ENCODE measurements around the gene MINPP1. TPM values are rescaled to one million over a fixed set of nuclear protein-coding genes. Genes with fewer than 3 reads are reported as not detected.
"Not testable (repeated sequence)": the region's sequence is repeated elsewhere in the genome, so short reads cannot be mapped to it uniquely, and the experiment has no call there.

The MINPP1 gene
- total RNA-seq, 1 donor from 2014 or later: 25.1 TPM

DNA sequence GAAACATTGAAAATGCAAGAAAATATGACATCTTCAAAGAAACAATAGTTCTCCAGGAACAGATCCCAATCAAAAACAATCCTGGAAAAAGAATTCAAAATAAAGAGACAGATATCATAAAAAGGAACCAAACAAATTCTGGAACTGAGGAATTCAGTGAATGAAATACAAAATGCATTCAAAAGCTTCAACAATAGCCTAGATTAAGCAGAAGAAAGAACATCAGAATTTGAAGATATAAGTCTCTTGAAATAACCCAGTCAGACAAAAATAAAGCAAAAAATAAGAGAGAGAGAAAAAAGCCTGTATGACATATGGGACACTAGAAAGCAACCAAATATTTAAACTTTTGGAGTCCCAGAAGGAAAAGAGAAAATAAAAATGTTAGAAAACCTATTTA is 60.3 kb downstream of the MINPP1 start:
- no peak for DNase-seq

GRCh38 chr10:87575851-87576250 is 71.2 kb downstream of the MINPP1 start:
- no peak for DNase-seq

- no peak for DNase-seq
Observed at GRCh38 chr10:87578160-87578841, 73.6 kb downstream of the MINPP1 start.

DNA sequence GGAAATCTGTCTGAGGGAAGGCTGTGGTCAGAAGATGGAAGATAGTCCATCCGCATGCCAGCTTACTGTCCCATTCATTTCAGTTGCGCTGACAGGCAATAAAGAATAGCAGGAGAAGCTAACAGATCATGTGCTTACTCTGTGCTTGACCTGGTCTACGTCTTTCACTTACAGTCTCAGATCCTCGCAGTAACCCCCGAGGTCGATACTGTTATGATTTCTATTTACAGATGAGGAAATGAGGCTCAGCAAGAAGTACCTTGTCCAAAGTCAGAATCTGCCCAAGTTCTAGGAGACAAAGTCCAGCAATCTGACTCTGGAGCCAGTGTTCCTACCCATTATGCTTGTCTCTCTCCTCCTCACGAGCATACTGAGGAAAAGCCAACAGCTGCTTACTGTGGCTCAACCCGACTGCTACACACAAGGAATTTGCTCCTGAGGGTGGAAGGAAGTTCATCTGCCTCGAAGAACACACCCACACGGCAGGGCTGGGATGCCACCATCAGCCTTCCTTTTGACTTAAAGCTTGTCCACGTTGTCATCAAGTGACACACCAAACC is 74.2 kb downstream of the MINPP1 start:
- DNase-seq: no peak

GRCh38 chr10:87579563-87579962 is 74.9 kb downstream of the MINPP1 start:
- DNase-seq: no peak

GRCh38 chr10:87580016-87580415 is 75.3 kb downstream of the MINPP1 start:
- no peak for DNase-seq

DNA sequence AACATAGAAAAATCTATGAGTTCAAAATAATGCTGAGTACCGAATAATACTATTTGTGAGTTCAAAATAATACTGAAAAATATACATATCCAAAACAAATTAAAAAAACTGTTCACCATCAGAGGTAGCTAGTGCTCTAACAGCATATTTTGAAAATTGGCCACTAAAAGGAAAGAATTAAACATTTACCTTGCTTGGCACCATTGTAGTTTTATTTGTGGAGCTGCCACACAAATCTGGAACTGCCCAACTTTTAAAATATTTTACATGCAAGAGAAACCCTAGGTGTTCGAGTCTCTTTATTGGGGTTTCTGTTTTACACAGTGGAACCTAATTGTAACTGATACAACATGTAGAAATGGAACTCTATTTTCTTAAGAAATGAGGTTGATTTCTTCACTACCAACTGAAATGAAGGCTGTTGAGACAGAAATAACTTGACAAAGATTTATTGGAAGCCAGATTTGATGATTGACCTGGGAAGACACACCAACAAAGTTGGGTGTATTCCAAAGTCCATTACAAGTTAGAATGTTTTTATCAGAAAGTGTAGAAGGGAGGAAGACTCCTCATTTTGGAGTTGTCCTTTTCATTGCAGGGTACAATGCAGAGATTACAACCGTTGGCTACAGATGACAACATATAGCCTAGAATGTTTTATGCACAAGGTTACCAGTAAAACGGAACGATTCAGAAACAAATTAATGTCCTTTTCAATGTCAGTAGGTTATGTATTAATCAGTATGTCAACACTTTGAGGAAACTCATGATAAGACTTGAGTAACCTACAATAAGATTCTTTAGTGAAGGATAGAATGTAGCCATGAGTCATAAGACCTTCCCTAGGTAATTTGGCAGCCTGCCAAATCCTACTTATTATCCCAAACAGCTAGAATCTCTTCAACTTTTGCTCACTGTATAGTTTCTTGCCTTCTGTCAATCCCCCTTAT is 81.1 kb downstream of the MINPP1 start:
- DNase-seq: no peak

DNA sequence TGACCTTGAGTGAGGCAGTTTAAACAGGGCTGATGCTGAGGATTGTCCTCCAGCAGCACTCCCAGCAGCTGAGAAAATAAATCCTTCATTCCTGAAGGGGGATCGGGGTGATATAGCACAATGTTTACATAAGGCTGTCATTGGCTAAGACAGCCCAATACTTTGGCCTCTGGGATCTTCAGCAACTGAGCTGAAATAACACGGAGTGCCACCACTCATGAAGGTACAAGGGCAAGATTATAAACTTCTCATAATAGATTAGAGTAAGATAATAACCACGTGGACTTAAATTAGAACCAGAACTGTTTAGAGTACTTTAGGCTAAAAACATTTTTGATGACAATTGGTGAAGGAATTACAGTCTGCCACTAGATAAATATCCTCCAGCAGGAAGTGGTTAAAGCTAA is 85.0 kb downstream of the MINPP1 start:
- no peak for DNase-seq

DNA sequence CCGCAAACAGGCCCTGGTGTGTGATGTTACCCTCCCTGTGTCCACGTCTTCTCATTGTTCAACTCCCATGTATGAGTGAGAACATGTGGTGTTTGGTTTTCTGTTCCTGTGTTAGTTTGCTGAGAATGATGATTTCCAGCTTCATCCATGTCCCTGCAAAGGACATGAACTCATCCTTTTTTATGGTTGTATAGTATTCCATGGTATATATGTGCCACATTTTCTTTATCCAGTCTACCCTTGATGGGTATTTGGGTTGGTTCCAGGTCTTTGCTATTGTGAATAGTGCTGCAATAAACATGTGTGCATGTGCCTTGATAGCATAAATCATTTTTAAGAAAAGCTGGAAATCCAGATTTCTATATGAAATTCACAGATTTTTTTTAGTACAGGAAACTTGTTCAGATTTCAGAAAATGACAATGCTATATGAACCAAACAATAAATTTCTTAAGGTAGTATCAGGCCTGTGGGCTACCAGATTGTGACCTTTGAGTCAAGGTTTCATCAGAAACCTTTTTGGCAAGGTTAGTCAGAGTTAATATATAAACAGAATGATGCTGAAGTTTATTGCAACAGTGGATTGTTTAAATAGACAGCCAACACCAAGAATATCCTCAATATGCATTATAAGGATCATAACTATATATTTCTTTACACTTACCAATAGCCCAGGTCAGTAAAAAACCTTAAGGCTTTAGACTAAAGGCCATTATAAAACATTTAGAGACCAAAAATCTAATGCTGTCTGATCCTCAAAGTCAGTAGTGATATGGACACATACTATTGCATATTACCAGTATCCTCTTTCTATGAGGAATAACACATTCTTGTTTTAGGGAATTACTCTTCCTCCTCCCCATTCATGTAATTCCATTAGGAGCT is 86.3 kb downstream of the MINPP1 start:
- DNase-seq: no peak

DNA sequence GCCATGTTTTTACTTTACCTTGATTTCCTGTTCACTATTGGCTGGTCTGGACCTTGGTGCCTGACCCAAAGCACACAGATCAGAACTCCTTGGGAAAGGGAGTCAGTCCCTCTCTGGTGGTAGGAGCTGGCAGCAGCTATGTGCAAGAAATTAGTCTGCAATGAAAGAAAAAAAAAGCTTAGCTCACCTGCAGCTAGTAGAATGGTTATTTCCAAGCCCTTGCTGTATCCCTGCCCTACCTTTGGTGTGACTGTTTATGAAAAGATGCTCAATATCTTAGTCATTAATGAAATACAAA is 86.8 kb downstream of the MINPP1 start:
- DNase-seq: no peak

DNA sequence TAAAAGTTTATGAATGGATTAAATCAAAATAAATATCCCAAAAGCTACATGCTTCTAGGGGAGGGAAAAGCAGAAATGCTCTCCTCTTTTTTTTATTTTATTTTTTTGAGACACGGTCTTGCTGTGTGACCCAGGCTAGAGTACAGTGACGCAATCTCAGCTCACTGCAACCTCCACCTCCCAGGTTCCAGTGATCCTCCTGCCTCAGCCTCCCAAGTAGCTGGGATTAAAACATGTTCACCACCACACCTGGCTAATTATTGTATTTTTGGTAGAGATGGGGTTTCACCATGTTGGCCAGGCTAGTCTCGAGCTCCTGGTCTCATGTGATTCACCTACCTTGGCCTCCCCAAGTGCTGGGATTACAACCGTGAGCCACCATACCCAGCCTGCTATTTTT is 88.2 kb downstream of the MINPP1 start:
- DNase-seq: not testable (repeated sequence)

- no peak for DNase-seq
Observed at GRCh38 chr10:87593702-87594101, 89.0 kb downstream of the MINPP1 start.

DNA sequence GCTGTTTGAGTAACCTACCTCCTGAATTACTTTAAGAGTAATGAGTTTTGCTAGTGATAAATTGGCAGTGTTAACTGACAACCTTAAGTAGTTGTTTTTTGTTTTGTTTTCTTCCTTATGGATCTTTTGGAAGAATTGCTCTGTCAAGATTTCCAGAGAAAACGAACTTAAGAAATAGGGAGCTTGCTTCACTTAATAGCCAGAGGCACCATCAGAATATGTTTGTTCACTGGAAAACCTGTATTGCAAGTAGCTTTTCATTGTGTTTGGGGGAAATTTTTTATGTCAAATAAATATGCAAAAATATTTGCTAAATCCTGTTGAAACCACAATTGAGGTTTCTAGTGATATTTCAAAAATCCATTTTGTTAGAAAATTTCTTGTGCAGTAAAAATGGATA is 89.5 kb downstream of the MINPP1 start:
- DNase-seq: no peak

DNA sequence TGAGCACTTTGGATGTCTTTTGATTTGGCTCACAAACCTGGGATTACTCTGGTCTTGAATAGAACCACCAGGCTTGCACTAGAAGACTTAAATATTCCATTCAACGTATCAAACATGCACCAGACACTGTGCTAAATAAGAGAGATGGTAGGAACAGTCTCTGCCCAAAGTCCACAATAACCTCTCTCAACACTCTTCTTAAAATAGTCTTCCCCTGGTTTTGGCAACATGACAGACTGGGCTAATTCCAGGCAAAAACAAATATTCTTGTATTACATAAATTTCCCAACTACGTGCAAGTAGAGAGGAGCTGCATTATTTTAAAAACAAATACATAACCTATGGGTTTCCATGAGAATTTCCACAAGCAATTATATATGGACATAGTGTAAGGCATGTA is 90.2 kb downstream of the MINPP1 start:
- DNase-seq: no peak

DNA sequence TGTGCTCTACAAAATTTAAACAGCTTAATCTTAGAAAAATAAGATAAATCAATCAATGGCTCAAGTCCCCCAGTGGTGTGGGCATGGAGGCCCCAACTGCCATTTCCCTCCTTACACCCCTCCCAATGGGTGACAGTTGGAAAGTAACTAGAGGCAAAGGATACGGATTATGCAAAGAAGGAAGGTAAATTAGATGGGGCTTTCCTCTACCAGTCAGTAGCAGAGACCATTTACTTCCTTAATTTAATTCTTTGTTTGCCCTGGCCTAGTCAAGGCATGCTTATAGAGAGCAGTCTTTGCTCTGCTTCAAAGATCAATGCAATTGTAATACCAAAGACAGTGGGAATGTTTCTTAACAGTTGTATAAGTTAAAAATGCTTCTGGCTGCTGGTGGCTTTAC is 91.7 kb downstream of the MINPP1 start:
- DNase-seq: no peak

DNA sequence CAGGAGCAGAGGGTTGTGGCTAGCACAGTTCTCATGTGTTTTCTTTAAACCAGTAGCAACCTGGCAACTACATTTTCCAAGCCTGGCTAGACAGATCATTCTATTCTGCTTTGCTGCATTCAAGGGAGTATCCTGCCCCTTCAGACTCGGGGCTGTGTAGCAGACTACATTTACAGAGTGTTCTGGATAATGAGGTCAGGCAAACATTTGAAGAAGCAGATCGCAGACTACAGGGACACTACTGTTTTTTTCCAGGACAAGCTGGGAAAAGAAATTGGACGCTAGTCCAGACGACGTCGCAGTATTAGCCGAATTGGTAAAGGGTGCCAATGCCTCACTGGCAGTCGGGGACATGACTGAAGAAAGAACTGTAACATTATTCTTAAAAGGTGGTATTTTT is 94.0 kb downstream of the MINPP1 start:
- DNase-seq: no peak

- DNase-seq: no peak
Observed at GRCh38 chr10:87600581-87600980, 95.9 kb downstream of the MINPP1 start.

Other genes starting within 250 kb of the MINPP1 start
- gene NUTM2D, start 147.1 kb upstream of the MINPP1 start, total RNA-seq: 3.9 TPM
- 3.1 TPM for gene PAPSS2, start 155.0 kb downstream of the MINPP1 start, total RNA-seq